Measurements from ENCODE around the gene SHMT1. TPM values are rescaled to one million over a fixed set of nuclear protein-coding genes. Genes with fewer than 3 reads are reported as not detected.
A peak's percentile ranks its signal among the peaks of the same experiment; 100 is the strongest.

SHMT1 gene
- polyA plus RNA-seq, 2 of the 4 experiments (the other 2 are of a cell fraction), result 43.2 to 62.1 TPM

- DNase-seq (ENCODE audit: low read depth in 1 of 2, low spot score in 1 of 2), result no peak
- ChIA-PET CTCF (interaction anchor here (0.8 to 2.6 kb wide), 5 partner anchors 10 to 68 kb away, joined by 3 to 8 read pairs (median 3); no protein-coding TSS in a partner anchor), POLR2A (no interaction called here)
- 93% methylated on average over 11 of the region's 11 CpGs for WGBS (ENCODE audit: missing lambda C conversion rate)
- FAIRE-seq, result no peak
- Histone ChIP-seq H3K27ac (no peak overlapping the region), H3K4me3 (no peak overlapping the region), H3K9me3 (no peaks in the 10 kb centered on the region), H3K4me1 (no peaks in the 10 kb centered on the region), H3K4me2 (no peak overlapping the region)
- TF ChIP-seq EP300 (IDR thresholded peaks at IDR 0.05) (no peak), NFE2L2 (conservative IDR thresholded peaks at IDR 0.05; ENCODE audit: low read length) (no peak), ZNF302 (CRISPR knock-in tag; IDR thresholded peaks at IDR 0.05) (no peak), CHD4 (IDR thresholded peaks at IDR 0.05; ENCODE audit: borderline replicate concordance) (no peak), EHMT2 (IDR thresholded peaks at IDR 0.05; ENCODE audit: low read depth) (no peak), CBX8 (IDR thresholded peaks at IDR 0.05) (no peak), ZC3H11A (IDR thresholded peaks at IDR 0.05) (no peak), BHLHE40 (IDR thresholded peaks at IDR 0.05; ENCODE audit: low read depth, low read length) (no peak), CBX2 (IDR thresholded peaks at IDR 0.05; ENCODE audit: borderline replicate concordance, low read depth) (no peak), NR3C1 (IDR thresholded peaks at IDR 0.05) (no peak)
- no peak for ATAC-seq
Measured at GRCh38 chr17:18285296-18285695, 78.1 kb downstream of the SHMT1 start.

DNA sequence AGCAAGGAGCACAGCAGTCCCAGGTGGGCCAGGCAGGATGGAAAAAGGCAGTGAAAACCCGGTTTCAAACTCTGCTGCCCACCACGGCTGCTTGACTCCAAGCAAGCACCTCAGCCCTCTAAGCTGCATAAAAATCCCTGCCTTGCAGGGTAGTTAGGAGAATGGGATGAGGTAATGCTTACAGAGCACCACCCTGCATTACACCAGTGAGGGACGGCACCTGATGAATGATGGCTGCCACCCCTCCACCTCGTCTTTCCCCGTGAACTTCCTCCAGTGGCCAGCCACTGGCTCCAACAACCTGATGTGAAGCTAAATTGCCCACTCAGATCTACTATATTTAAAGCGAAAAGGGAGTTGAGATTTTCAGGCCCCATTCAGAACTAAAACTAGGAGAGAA lies 81.6 kb downstream of the SHMT1 start:
- ChIA-PET POLR2A (no interaction called here), CTCF (interaction anchor here (1.1 to 4.3 kb wide), 3 partner anchors 11 to 33 kb away, joined by 3 to 16 read pairs (median 5); no protein-coding TSS in a partner anchor)
- WGBS (ENCODE audit: missing lambda C conversion rate), result 91% methylated on average over 6 of the region's 6 CpGs
- peaks cover 3% of the 10 kb centered on the region; the same call in 1 of the 3 replicates for H3K4me1 ChIP-seq
- H3K9me3 ChIP-seq, result no peaks in the 10 kb centered on the region
- no peak overlapping the region for H3K4me3 ChIP-seq
- ATAC-seq, result no peak
- FAIRE-seq, result peak; percentile 65
- no peak for DNase-seq (ENCODE audit: low read depth in 1 of 2, low spot score in 1 of 2)
- no peak overlapping the region for H3K4me2 ChIP-seq
- H3K27ac ChIP-seq, result no peak overlapping the region
- no peak for TF ChIP-seq TFCP2L1 (CRISPR knock-in tag; IDR thresholded peaks at IDR 0.05)
- TF ChIP-seq NFE2L2 (conservative IDR thresholded peaks at IDR 0.05; ENCODE audit: low read length), result no peak
- no peak for TF ChIP-seq ZC3H11A (IDR thresholded peaks at IDR 0.05)
- no peak for TF ChIP-seq JUNB (IDR thresholded peaks at IDR 0.05)
- no peak for TF ChIP-seq ZNF302 (CRISPR knock-in tag; IDR thresholded peaks at IDR 0.05)
- TF ChIP-seq, protein P1, sequence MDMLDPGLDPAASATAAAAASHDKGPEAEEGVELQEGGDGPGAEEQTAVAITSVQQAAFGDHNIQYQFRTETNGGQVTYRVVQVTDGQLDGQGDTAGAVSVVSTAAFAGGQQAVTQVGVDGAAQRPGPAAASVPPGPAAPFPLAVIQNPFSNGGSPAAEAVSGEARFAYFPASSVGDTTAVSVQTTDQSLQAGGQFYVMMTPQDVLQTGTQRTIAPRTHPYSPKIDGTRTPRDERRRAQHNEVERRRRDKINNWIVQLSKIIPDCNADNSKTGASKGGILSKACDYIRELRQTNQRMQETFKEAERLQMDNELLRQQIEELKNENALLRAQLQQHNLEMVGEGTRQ (IDR thresholded peaks at IDR 0.05), result no peak
- TF ChIP-seq, protein P2, sequence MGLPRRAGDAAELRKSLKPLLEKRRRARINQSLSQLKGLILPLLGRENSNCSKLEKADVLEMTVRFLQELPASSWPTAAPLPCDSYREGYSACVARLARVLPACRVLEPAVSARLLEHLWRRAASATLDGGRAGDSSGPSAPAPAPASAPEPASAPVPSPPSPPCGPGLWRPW (IDR thresholded peaks at IDR 0.05), result no peak
- TF ChIP-seq RFX5 (IDR thresholded peaks at IDR 0.05), result no peak
- no peak for TF ChIP-seq EHMT2 (IDR thresholded peaks at IDR 0.05; ENCODE audit: low read depth)
- no peak for TF ChIP-seq TP53 (CRISPR knock-in tag; IDR thresholded peaks at IDR 0.05)
- TF ChIP-seq MAZ (IDR thresholded peaks at IDR 0.05; ENCODE audit: borderline replicate concordance, low read depth, low read length), result no peak
- TF ChIP-seq ZFP36 (IDR thresholded peaks at IDR 0.05; ENCODE audit: borderline replicate concordance, partially characterized antibody), result no peak
- TF ChIP-seq HOXB5 (CRISPR knock-in tag; IDR thresholded peaks at IDR 0.05), result no peak
- TF ChIP-seq PHF8 (IDR thresholded peaks at IDR 0.05; ENCODE audit: borderline replicate concordance, low read depth), result no peak
- no peak for TF ChIP-seq SREBF2 (IDR thresholded peaks at IDR 0.05)
- TF ChIP-seq MAX (IDR thresholded peaks at IDR 0.05), result no peak
- no peak for TF ChIP-seq POLR2A (IDR thresholded peaks at IDR 0.05; ENCODE audit: low read length)
- TF ChIP-seq, protein P3, sequence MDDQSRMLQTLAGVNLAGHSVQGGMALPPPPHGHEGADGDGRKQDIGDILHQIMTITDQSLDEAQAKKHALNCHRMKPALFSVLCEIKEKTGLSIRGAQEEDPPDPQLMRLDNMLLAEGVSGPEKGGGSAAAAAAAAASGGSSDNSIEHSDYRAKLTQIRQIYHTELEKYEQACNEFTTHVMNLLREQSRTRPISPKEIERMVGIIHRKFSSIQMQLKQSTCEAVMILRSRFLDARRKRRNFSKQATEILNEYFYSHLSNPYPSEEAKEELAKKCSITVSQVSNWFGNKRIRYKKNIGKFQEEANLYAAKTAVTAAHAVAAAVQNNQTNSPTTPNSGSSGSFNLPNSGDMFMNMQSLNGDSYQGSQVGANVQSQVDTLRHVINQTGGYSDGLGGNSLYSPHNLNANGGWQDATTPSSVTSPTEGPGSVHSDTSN (IDR thresholded peaks at IDR 0.05), result no peak
- no peak for TF ChIP-seq EHF (CRISPR knock-in tag; IDR thresholded peaks at IDR 0.05)
- no peak for TF ChIP-seq CEBPB (IDR thresholded peaks at IDR 0.05)
